GM18511 (cell line): ENCODE data around the gene ADAMTS2.
"Not testable (repeated sequence)": the region's sequence is repeated elsewhere in the genome, so short reads cannot be mapped to it uniquely, and the experiment has no call there.

Experiments used
- ATAC-seq: cut with Tn5 transposase; IDR thresholded peaks from one replicate; pipeline ENCODE4 v1.9.1; 2021; ENCODE audit warnings: mild to moderate bottlenecking, moderate library complexity; ENCODE audit not compliant: unreplicated experiment

The ADAMTS2 gene

DNA sequence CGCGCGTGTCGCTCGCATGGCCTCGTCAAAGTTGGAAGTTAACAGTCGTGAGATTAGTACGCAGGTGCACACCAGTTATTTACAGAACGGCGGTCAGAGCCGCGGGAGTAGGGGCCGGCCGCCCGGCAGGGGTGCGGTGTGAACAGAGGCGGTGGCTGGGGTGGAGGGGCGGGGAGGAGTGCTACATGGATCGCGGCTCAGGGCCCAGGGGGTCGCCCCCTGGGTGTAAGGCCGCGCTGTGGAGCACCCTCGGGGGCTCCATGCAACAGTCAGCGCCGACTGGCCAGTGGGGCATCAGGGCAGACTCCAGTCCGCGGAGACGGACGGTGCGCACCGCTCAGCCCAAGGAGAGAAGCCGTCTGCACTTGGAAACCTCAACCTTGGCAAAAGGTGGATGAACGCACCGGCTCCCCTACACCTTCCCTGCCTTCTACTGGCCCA lies 224.8 kb downstream of the ADAMTS2 start:
- no peak for ATAC-seq

DNA sequence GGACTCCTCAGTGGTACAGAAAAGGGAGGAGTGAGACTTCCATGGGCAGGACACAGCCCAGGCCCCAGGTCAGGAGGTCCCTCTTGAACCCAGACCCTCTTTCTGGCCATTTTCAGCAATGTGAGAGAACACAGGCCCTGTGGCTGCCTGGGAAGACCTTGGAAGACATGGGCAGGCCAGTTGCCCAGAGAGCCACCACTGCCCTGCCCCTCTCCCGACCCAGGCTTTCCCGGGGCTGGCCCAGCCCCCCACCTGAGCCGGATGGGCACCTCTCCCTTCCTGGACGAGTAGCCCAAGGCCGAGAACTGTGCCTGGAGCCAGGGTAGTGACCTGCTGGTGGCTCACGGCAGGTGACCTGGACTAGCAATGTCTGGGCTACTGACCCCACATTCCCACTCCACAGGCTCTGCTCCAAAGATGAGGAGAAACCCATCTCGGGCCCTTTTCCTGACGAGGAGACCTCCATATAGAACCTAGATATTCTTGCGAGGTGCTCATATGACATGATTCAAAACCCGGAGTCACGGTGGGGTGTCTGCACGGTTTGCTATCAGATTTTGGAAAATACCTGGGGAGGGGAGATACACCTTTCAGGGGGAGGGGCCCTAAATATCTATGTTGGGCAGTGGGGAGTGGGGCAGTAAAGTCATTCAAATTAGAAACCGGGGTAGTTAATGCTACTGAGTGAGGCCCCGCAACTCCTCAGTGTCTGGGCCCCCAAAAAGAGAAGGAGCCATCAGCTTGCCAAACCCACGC lies 225.7 kb downstream of the ADAMTS2 start:
- ATAC-seq: no peak

DNA sequence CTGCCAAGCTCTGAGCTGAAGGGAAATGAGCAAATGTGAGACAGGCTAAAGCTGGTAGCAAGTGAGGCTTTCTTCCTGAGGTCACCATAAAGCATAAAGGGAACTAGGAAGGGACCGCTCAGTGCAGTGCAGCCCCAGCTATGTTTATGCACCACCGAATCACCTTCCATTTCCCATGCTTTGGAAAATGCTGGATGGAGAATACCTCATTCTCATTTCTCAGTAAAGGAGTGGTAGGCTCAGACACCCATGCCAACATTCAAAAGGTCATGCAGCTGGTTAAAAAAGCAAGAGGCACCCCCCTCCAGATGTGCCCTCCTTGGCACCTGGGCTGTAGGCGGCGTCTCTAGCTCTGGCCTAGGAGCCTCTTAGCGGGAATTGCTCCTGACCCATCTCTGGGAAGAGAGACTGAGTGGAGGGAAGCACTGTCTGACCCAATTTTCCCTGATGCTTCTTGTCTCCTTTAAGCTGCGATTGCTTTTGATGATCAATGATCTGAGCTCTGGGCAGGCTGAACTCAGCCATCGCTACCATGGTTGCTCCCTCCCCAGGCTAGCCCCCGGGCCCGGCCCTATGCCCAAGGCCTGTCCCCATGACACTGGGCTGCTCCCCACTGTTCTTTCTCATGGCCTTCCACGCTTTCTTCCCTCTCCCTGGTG lies 226.4 kb downstream of the ADAMTS2 start:
- no peak for ATAC-seq

DNA sequence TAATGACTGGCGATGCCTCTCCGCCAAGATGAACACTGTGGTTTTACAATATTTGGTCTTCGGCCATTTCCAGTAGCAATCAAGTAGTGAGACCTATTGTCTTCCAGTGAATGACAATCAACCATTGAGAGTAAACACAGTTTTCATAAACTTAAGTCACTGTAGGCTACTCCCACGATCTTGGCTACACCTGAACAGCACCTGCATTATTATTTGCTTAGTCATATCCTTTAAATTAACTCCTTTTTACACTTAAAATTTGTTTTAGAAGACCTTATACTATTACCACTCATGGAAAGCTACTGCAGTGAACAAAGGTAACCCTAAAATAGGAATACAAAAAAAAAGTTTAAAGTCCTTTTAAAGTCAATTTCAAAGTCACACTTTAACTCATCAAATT lies 226.9 kb downstream of the ADAMTS2 start:
- ATAC-seq: no peak

DNA sequence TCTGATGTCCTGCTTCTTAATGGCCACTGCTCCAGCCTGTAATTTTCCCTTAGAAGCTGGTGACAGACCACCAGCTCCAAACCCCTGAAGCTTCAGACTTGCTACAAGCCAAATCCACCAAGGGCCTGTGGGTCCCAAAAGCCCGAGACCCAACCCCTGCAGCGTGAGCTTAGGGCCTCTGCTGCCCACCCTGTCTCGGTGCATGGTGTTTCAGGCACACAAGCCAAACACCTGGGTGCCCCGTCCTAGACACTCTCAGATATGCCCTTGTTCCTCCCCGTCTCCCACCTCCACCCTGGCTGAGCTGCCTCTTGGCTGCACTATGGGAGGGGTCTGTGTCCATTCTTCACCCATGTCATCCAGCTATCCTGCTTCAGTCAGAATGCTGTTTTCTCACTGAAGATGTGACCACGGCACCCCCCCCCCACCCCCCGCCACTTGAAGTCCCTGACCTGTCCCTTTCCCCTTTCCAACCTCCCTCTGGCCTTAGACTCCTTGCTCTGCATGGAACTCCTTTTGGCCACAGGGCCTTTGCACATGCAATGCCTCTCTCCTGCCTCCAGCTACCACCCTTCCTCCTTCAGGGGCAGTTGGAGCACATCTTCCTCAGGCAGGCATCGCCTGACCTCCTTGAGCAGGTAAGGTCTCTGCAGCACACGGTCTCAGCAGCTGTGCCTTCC lies 229.3 kb downstream of the ADAMTS2 start:
- no peak for ATAC-seq

DNA sequence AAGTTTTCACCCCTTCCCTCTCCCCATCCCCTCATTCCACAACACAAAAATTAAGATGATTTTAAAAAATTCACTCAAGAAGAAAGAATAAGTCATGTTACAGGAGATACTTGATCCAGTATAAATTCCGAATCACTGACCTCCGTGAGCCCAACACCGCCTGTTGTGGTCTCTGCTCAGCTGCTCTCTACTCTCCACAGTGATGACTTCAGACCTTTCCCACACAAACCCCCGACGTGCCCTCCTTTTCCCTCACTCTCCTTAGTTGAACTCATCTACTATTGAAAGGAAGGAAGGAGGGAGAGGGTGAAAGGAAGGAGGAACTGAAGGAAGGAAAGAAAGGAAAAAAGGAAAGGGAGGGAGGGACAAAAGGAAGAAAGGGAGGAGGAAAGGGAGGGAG lies 230.0 kb downstream of the ADAMTS2 start:
- ATAC-seq: no peak

DNA sequence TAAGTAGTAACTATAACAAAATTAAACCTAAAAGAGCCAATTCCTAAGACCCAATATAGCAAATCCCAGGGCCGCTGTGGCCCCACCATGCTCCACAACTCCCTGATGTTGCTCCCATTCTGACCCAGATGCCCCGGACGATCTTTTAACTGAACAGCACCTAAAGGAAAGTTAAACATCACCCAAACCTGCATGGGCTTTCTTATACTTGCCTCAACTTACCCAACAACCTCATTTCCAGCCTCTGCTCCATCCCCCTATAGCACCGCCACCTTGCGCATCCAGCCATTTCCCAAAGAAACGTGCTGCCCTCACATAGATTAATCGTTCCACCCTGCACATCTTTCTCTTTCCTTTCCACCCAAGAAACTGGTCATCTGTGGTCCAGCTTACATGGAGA lies 230.5 kb downstream of the ADAMTS2 start:
- ATAC-seq: no peak

DNA sequence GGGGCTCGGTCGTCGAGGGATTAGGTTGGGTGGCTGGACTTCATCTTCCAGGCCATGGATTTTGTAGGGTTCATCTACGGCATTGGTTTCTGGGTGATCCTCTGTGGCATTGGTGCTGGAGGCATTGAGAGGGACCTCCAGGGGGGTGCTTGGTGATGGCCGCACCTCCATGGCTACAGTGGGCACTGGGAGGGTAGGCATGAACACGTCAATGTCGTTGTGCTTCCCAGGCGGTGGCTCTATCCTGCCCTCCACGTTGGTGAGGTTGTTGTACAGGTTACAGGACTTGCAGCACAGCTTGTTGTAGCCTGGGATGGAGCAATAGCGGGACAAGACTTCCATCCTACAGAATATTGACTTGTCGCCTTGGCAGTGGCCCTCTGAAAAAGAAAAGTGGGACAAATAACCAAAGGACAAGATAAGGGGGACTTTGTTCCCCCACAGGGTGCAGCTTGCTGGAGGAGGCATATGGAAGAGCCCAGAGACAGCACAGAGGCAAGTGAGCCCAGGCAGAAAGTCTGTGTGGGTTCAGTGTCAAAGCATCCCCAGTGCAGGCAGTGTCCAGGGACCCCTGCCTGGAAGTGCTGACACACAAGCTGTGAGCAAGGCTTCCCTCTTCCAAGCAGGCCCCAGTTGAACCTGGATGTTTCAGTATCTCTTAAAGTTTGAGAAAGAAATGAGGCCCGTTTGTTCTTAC lies 231.2 kb downstream of the ADAMTS2 start:
- no peak for ATAC-seq

DNA sequence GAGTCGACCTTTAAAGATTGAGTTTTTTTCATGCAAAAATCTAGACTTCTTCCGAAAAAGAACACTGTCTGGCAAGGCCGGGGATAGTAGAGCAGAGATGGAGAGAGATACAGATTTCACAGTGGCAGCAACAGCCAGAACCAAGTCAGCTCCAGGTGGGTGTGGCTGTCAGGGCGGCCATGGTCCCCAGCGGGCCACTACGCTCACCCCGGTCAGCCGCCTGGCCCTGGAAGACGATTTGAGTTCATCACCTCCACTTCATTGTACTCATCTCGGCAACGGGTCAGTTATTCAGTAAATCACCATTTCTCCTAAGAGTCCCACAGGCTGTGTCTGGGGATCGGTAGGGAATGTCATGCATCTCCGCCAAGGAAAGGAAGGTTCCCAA lies 232.1 kb downstream of the ADAMTS2 start:
- no peak for ATAC-seq

DNA sequence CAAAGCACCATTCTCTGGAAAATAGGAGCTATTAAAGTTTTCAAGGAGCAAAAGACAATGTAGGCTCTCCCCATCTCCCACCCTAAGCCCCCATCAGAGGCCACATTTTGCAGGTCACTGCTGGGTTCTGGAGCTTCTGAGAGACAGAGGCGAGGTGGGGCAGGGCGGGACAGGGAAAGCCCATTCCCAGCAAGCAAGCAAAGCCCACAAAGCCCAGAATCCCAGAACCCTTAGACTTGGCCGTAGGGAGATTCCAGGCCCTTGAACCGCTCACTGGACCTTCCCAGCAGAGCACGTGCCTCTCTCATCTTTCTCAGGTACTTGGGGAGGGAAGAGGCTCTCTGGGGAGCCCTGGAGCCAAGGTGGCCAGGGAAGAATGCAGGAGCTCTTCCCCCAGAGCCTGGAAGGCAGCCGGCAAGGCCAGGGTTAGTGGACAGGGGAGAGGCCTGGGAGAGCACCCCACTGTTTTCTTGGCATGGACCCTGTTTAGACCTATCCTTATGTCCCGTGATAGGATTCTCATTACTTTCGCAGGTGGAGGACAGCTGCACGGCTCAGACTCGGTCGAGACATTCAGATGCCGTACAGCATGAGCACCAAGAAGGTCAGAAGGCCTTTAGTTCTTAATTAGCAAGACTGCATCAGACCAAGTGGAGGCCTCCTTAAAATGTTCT lies 232.7 kb downstream of the ADAMTS2 start:
- ATAC-seq: no peak

DNA sequence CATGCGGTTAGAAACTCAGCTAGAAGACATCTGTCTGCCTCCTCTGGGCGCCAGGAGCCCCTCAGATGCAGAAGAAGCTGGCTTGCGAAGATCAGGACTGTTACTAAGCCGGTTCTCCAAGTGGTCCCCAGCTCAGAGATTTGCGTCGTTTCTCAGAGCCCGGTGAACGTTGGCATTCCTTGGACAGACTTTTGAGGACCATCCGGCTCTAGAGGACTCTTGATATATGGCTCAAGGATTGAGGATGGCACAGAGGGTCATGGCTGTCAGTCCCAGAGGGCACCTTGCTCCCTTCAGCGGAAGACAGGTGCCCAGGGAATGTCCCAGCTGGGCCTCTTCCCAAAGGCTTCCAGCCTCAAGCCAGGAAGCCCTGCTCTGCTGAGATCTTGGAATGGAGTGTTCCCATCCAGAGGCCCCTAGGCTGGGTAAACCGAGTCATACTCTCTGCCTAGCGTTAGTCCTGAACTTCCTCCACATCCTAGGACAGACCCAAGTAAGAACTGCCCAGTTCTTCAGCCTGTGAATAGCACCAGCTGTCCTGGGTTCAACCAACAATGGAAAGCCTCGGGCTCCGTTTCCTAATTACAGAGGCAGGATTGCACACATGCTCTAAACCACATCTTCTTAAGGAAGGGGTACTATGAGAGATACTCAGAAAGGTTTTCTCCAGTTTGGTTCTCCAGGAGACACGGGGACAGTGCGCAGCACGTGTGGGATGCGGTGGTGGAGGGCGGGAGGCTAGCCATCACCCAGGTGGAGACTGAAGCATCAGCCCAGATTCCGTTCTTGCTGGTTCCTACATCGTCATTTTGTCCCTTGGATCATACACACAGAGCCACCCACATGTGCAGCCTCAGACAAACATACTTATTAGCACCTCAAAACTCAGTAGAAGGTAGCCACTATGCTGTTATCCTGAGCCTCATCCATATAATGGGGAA lies 233.7 kb downstream of the ADAMTS2 start:
- no peak for ATAC-seq

DNA sequence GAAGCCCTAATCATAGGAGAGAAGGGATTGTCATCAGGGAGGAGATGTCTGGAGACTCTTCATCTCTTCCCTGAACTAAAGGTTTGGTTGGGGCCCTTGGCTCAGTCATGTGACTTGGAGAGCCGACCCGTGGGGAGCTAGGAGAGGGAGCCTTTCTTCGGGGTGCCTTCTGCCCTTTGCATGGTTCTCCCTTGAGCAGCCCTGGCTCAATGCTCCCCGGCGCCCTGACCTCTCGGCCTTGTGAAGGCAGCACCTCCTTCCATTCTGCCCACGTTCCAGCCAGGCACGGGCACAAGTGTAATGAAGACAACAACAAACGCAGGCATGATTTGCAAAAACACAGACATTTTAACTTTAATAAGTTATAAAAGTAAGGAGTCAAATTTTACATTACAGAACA lies 234.7 kb downstream of the ADAMTS2 start:
- no peak for ATAC-seq

DNA sequence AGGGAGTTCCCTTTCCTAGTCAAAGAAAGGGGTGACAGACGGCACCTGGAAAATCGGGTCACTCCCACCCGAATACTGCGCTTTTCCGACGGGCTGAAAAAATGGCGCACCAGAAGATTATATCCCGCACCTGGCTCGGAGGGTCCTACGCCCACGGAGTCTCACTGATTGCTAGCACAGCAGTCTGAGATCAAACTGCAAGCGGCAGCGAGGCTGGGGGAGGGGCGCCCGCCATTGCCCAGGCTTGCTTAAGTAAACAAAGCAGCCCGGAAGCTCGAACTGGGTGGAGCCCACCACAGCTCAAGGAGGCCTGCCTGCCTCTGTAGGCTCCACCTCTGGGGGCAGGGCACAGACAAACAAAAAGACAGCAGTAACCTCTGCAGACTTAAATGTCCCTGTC lies 244.0 kb downstream of the ADAMTS2 start:
- not testable (repeated sequence) for ATAC-seq

DNA sequence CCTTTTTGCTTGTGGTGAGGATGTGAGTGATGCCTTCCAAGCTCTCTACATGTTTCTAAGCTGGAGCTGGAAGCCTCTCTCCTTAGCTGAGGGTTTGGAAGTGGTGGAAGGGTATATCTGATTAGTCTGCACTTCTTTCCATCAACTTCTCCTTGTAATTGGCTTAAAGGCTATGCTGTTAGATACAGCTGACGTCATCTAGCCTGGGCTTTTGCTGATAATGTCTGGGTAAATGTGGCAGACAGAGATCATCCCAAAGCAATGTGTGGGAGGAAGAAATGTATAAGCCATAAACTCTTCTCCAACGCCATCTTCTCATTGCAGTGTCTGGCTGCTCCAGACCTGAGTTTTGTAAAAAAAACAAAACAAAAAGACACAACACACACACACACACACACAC lies 255.8 kb downstream of the ADAMTS2 start:
- no peak for ATAC-seq

DNA sequence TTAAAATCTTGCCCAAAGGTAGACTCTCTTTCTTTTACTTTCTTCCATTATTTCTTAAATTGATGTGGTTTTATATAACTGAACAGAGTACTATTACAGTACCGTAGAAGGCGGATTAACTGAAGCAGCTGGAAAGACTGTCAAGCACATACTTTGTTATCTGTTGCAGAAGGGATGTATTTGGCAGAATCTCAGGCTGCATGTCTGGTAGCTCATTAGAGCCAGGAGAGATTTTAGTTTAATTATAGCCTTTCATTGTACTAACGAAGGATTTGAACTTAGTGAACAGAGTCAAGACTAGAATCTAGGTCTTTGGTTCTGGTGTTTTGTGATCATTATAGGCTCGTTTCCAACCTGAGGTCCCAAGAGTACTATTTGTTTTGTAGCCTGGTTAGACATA lies 264.5 kb downstream of the ADAMTS2 start:
- no peak for ATAC-seq

DNA sequence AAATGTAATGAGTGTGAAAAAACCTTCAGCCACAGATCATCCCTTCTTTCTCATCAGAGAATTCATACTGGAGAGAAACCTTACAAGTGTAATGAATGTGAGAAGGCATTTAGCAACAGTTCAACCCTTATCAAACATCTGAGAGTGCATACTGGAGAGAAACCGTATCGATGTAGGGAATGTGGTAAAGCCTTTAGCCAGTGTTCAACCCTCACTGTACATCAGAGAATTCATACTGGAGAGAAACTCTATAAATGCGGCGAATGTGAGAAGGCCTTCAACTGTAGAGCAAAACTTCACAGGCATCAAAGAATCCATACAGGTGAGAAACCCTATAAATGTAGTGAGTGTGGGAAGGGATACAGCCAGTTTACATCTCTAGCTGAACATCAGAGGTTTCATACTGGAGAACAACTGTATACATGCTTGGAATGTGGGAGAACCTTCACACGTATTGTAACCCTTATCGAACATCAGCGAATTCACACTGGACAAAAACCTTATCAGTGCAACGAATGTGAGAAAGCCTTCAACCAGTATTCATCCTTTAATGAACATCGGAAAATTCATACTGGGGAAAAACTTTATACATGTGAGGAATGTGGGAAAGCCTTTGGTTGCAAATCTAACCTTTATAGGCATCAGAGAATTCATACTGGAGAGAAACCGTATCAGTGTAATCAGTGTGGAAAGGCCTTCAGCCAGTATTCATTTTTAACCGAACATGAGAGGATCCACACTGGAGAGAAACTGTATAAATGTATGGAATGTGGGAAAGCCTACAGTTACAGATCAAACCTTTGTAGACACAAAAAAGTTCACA lies 265.9 kb downstream of the ADAMTS2 start:
- ATAC-seq: no peak

DNA sequence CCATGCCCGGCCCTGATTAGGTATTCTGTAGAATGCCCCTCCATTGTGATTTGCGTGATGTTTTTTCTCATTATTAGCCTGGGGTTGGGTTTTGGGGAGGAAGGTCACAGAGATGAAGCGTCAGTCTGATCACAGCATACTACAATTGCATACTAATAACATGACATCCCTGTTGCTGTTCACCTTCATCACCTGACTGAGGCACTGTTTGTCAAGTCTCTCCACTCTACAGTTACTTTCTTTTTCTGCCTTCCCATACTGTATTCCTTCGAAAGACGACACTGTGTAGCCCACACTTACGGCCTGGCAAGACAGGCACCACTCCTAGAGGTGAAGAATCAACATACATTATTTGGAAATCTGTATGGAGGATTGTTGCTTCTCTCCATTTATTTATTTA lies 279.6 kb downstream of the ADAMTS2 start:
- no peak for ATAC-seq

DNA sequence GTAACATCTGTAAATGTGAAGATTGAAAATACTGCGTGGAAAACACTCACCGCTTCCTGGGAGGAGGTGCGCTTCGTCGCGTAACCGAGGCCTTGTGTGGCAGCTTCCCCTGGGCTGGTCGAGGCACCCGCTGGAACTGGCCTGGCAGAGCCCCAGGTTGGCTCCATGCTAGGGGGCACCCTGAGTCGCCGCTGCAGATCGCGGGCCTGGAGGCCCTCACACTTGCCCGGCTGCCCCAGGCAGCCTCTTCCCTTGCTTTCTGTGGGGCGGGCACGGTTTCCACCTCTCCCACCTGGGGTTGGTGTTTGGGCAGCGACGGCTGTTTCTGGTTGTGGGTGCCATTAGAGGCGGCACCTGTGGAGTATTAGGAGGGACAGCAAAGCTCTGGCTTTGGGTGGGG lies 284.2 kb downstream of the ADAMTS2 start:
- no peak for ATAC-seq
